ENCODE data around the gene PDLIM7.

PDLIM7 gene

GRCh38 chr5:177523711-177524538 lies 26.5 kb upstream of the PDLIM7 start:
- no peak overlapping the region for H2AFZ ChIP-seq (ENCODE audit: low read depth, low read length)
- H3K79me2 ChIP-seq (ENCODE audit: low read length), result no peaks in the 10 kb centered on the region
- peaks cover 36% of the 10 kb centered on the region for H3K36me3 ChIP-seq (replicated peaks; ENCODE audit: low read depth, low read length)
- H3K9me3 ChIP-seq (ENCODE audit: insufficient read depth, low read length), result no peaks in the 10 kb centered on the region
- H3K9ac ChIP-seq (ENCODE audit: low read length), result no peak overlapping the region
- H3K27me3 ChIP-seq (ENCODE audit: low read depth, low read length), result no peaks in the 10 kb centered on the region
- no peak overlapping the region for H3K4me3 ChIP-seq (ENCODE audit: low read length)
- H3K27ac ChIP-seq (ENCODE audit: low read length), result no peak overlapping the region
- no peak overlapping the region for H3K4me2 ChIP-seq (ENCODE audit: low read length)
- H4K20me1 ChIP-seq (ENCODE audit: insufficient read depth, low read length), result no peaks in the 10 kb centered on the region
- H3K4me1 ChIP-seq (ENCODE audit: low read length), result no peaks in the 10 kb centered on the region
- no peak for TF ChIP-seq EZH2phosphoT487 (IDR thresholded peaks at IDR 0.05; ENCODE audit: low read depth)
- TF ChIP-seq CTCF (IDR thresholded peaks at IDR 0.05; ENCODE audit: low read depth, low read length), result no peak

GRCh38 chr5:177520916-177521513 lies 23.6 kb upstream of the PDLIM7 start:
- no peak overlapping the region for H3K4me2 ChIP-seq (ENCODE audit: low read length)
- H3K4me3 ChIP-seq (ENCODE audit: low read length), result no peak overlapping the region
- no peak overlapping the region for H3K9ac ChIP-seq (ENCODE audit: low read length)
- H3K27ac ChIP-seq (ENCODE audit: low read length), result no peak overlapping the region
- TF ChIP-seq CTCF (IDR thresholded peaks at IDR 0.05; ENCODE audit: low read depth, low read length) (no peak), EZH2phosphoT487 (IDR thresholded peaks at IDR 0.05; ENCODE audit: low read depth) (no peak)
- H3K79me2 ChIP-seq (ENCODE audit: low read length), result peaks cover 10% of the 10 kb centered on the region
- no peaks in the 10 kb centered on the region for H3K27me3 ChIP-seq (ENCODE audit: low read depth, low read length)
- peaks cover 27% of the 10 kb centered on the region for H3K36me3 ChIP-seq (replicated peaks; ENCODE audit: low read depth, low read length)
- no peak overlapping the region for H2AFZ ChIP-seq (ENCODE audit: low read depth, low read length)
- H3K9me3 ChIP-seq (ENCODE audit: insufficient read depth, low read length), result no peaks in the 10 kb centered on the region
- H3K4me1 ChIP-seq (ENCODE audit: low read length), result peaks cover 1% of the 10 kb centered on the region
- H4K20me1 ChIP-seq (ENCODE audit: insufficient read depth, low read length), result no peaks in the 10 kb centered on the region

GRCh38 chr5:177520271-177520670 lies 22.9 kb upstream of the PDLIM7 start:
- no peaks in the 10 kb centered on the region for H3K27me3 ChIP-seq (ENCODE audit: low read depth, low read length)
- no peaks in the 10 kb centered on the region for H4K20me1 ChIP-seq (ENCODE audit: insufficient read depth, low read length)
- no peaks in the 10 kb centered on the region for H3K9me3 ChIP-seq (ENCODE audit: insufficient read depth, low read length)
- peaks cover 17% of the 10 kb centered on the region for H3K79me2 ChIP-seq (ENCODE audit: low read length)
- H3K4me3 ChIP-seq (ENCODE audit: low read length), result no peak overlapping the region
- peaks cover 9% of the 10 kb centered on the region for H3K4me1 ChIP-seq (ENCODE audit: low read length)
- peaks cover 25% of the 10 kb centered on the region for H3K36me3 ChIP-seq (replicated peaks; ENCODE audit: low read depth, low read length)
- TF ChIP-seq EZH2phosphoT487 (IDR thresholded peaks at IDR 0.05; ENCODE audit: low read depth) (no peak), CTCF (IDR thresholded peaks at IDR 0.05; ENCODE audit: low read depth, low read length) (no peak)
- H2AFZ ChIP-seq (ENCODE audit: low read depth, low read length), result no peak overlapping the region
- H3K9ac ChIP-seq (ENCODE audit: low read length), result no peak overlapping the region
- H3K27ac ChIP-seq (ENCODE audit: low read length), result no peak overlapping the region
- no peak overlapping the region for H3K4me2 ChIP-seq (ENCODE audit: low read length)

GRCh38 chr5:177519463-177520235 lies 22.2 kb upstream of the PDLIM7 start:
- no peak overlapping the region for H2AFZ ChIP-seq (ENCODE audit: low read depth, low read length)
- no peak overlapping the region for H3K27ac ChIP-seq (ENCODE audit: low read length)
- H3K27me3 ChIP-seq (ENCODE audit: low read depth, low read length), result no peaks in the 10 kb centered on the region
- no peak overlapping the region for H3K4me3 ChIP-seq (ENCODE audit: low read length)
- H4K20me1 ChIP-seq (ENCODE audit: insufficient read depth, low read length), result no peaks in the 10 kb centered on the region
- peaks cover 11% of the 10 kb centered on the region for H3K4me1 ChIP-seq (ENCODE audit: low read length)
- H3K4me2 ChIP-seq (ENCODE audit: low read length), result no peak overlapping the region
- no peaks in the 10 kb centered on the region for H3K9me3 ChIP-seq (ENCODE audit: insufficient read depth, low read length)
- H3K79me2 ChIP-seq (ENCODE audit: low read length), result peaks cover 20% of the 10 kb centered on the region
- TF ChIP-seq CTCF (IDR thresholded peaks at IDR 0.05; ENCODE audit: low read depth, low read length) (no peak), EZH2phosphoT487 (IDR thresholded peaks at IDR 0.05; ENCODE audit: low read depth) (no peak)
- H3K36me3 ChIP-seq (replicated peaks; ENCODE audit: low read depth, low read length), result peaks cover 27% of the 10 kb centered on the region
- no peak overlapping the region for H3K9ac ChIP-seq (ENCODE audit: low read length)

All from OCI-LY3 (cell line).